HG03045 (cell line): Measurements from ENCODE around the gene KCTD19.
"Not testable (repeated sequence)": the region's sequence is repeated elsewhere in the genome, so short reads cannot be mapped to it uniquely, and the experiment has no call there.

Experiments
- ATAC-seq: cut with Tn5 transposase; IDR thresholded peaks from one replicate; pipeline ENCODE4 v1.9.1; 2021; ENCODE audit warnings: mild to moderate bottlenecking, moderate library complexity; ENCODE audit not compliant: unreplicated experiment

Gene KCTD19

DNA sequence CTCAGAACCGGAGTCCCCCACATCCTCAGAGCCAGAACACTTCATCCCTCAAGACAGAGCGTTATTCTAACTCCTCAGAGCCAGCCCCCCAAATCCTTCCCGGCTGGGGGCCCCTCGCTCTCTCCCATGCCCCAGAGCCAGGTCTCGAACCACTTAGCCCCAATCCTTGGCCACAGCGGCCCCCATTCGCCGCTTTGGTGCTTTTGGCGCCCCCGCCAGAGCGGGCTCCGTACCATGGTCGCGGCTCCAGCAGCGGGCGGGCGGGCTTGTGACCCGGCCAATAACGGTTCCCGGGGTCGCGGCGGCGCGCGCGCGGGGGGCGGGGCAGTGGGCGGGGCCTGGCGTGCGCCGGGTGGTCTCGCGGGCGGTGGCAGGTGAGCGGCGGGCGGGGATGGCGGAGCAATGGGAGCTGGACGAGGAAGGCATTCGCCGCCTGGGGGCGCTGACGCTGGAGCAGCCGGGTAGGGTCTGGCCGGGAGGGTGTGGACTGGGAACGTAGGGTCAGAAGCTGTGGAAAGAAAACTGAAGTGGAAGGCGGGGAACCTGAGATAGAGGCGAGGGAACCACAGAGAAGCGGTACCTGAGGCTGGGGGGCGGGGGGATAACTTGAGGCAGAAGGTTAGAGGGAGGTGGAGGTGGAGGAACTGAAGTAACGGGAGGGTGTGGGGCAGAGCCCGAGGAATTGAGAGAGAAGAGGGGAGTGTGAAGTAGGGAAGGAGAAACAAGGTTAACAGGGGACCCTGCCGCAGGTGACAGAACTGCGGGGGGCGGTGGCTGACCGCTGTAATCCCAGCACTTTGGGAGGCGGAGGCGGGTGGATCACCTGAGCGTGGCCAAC lies at the start of gene KCTD19, which contains the start of gene LRRC36:
Gene KCTD19, minus strand, starts transcription at position 270 of the 838 bp plus-strand sequence. Its CDS starts 34 bp downstream, at position 236.
Gene LRRC36, plus strand, starts transcription at position 344 of the 838 bp plus-strand sequence. Its CDS starts 48 bp downstream, at position 392.
- ATAC-seq, result no peak

DNA sequence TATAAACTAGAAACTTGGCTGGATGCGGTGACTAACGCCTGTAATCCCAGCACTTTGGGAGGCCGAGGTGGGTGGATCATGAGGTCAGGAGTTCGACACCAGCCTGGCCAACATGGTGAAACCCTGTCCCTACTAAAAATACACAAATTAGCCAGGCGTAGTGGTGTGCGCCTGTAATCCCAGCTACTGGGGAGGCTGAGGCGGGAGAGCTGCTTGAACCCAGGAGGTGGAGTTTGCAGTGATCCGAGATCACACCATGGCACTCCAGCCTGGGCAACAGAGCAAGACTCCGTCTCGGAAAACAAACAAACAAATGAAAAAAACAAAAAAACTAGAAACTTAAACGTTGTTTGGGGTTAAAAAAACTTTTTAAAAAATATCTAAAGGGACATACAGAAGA lies 49.5 kb upstream of the KCTD19 start:
- ATAC-seq, result not testable (repeated sequence)

GRCh38 chr16:67372664-67373063 lies 46.1 kb upstream of the KCTD19 start:
- ATAC-seq, result no peak

DNA sequence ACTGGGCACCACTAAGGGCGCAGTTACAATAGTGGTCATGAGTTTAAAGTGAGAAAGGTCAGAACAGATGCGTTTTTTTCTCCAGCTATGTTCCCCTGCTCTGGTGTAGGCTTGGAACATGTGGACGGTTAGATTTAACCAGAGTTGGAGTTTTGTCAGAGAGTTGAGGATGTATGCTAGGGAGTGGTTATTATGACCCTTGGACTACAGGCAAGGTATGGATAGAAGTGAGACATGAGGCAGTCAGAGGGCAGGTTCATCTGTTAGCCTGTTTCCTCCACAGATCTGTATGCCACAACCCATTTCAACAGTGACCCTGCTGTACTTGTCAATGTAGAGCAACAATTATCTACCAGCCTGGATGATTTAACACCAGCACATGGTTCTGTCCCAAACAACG lies 44.1 kb upstream of the KCTD19 start:
- ATAC-seq, result no peak

DNA sequence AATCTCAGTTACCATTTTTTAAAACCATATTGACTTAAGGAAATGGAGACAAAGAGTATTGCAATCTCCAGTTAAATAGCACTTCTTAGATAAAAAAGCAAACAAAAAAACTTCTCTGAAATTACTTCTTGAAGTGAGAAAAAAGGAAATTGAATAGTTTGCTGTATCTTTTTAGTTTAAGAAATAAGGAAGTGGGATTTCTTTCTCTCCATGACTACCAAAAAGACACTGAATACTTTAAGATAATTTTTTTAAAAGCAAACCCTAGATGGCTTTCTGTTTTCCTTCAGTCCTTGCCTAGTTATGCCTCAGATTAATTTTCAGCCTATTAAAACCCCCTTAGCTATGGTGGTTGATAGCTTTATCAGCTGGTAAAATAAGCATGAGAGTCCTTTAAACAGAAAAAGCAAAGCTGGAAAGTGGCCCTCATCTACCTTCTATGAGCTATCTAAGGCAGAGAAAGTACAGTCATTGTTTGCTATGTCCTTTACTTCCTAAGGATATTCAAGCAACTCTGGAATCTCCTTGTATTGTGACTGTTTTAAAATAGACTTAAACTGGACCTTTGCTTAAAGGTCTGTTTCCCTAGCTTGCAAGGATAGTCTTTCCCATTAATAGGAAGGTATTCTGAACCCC lies 38.2 kb upstream of the KCTD19 start:
- no peak for ATAC-seq

- ATAC-seq, result no peak
These were observed 34.5 kb upstream of the KCTD19 start for GRCh38 chr16:67361038-67361437.

GRCh38 chr16:67359540-67360269 lies 33.2 kb upstream of the KCTD19 start:
- not testable (repeated sequence) for ATAC-seq

DNA sequence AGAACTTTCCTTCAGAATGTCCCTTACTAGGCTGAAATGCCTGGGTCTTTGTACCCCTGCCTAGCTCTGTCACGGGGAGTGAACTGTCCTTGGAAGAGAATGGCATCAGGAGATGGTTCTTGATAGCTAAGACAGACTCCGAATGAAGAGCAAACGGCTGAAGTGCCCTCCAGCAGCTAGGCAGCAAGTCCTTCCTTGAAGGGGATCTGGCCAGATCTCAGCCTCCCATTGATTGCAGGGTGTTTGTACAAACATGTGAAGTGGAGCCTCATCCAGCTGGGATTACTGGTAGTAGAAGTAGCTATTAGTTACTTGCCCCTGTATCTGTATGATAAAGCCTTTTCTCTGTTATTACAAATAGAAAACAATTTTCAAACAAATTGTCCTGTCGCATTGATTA lies 31.0 kb upstream of the KCTD19 start:
- no peak for ATAC-seq

GRCh38 chr16:67356396-67356795 lies 29.9 kb upstream of the KCTD19 start:
- no peak for ATAC-seq

DNA sequence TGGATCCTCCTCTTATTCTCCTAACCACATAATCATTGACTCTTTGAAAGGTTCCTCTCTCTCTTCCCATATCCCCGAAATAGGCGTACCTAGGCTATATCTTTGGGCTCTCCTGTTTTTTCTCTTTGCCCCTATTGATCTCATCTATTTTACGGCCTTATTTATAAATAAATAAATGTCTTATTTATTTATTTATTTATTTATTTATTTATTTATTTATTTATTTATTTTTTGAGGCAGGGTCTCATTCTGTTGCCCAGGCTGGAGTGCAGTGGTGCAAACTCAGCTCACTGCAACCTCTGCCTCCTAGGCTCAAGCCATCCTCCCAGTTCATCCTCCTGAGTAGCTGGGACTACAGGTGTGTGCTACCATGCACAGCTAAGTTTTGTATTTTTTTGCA lies 25.9 kb upstream of the KCTD19 start:
- not testable (repeated sequence) for ATAC-seq

DNA sequence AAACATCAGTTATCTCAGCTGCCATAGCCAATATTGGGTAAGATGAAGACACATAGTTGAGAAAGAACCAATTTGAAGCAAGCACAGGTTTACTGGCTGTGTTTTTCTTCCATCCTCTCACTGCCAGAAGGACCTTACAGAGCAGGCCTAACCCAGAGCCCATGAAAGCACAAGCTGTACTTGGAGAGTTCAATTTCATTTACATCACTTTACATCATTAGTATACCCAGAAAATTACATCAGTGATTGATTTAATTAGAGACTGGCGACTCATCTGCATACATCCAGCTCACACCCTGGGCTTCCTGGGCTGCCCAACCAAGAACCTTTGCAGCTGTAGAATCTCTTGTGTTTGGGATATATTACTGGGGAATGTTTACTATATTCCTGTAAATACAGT lies 23.8 kb upstream of the KCTD19 start:
- no peak for ATAC-seq

DNA sequence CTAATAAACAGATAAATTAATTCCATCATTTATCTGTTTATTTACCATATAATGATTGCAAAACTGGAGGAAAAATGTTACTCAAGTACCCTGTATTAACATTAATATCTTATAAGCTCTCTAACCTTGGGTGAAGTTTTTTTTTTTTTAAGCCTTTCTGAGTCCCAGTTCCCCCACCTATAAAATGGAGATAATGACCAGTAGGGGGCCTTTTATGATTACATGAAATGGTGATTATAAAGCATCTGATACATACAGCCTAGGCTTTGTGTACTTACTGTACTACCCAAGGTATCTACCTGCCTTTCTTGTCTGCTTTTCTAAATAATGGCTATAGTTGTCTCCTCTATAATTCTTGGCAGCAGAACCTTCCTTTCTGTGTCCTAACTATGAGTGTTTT lies 22.6 kb upstream of the KCTD19 start:
- no peak for ATAC-seq

GRCh38 chr16:67346341-67346740 lies 19.8 kb upstream of the KCTD19 start:
- no peak for ATAC-seq

GRCh38 chr16:67345401-67345800 lies 18.9 kb upstream of the KCTD19 start:
- ATAC-seq, result no peak

- no peak for ATAC-seq
These were observed 16.1 kb upstream of the KCTD19 start for GRCh38 chr16:67342616-67343015.

- no peak for ATAC-seq
These were observed 14.7 kb upstream of the KCTD19 start for GRCh38 chr16:67341250-67341649.

DNA sequence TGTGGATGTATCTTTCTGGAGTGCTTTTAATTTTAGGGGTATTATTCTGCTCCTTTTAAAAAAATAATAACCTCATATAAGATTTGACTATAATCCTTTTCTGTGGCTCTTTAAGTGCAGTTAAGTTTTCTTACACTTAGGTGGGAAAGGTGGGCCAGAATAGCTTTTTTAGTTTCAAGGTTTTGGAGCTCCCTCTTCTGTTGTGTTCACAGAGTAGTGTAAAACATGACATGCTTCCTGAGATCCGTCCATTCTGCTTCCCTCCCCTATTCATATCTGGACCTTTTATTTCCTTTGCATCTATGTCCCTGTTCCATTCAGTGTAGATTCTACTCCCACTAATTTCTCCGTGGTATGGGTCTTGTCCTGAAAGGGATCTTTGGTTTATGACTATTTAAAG lies 12.9 kb upstream of the KCTD19 start:
- no peak for ATAC-seq

DNA sequence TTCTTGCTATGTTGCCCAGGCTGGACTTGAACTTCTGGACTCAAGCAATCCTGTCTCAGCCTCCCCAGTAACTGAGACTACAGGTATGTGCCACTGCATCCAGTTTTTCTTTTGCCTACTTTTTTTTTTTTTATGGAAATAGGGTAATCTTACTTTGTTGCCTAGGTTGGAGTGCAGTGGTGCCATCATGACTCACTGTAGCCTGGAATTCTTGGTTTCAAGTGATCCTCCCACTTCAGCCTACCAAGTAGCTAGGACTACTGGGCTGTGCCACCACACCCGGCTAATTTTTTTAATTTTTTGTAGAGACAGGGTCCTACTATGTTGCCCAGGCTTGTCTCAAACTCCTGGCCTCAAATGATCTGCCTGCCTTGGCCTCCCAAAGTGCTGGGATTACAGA lies 10.1 kb upstream of the KCTD19 start:
- no peak for ATAC-seq

DNA sequence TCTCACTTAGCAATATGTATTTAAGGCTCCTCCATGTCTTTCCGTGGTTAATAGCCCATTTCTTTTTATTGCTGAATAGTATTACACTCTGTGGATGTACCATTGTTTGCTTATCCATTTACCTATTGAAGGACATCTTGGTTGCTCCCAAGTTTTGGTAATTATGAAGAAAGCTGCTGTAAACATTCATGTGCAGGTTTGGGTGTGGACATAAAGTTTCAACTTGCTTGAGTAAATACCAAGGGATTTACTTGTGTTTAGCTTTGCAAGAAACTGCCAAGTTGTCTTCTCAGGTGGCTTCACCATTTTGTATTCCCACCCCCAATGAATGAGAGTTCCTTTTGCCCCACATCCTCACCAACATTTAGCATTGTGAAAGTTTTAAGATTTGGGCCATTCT lies 9.6 kb upstream of the KCTD19 start:
- no peak for ATAC-seq

GRCh38 chr16:67333315-67333714 lies 6.8 kb upstream of the KCTD19 start:
- ATAC-seq, result no peak

GRCh38 chr16:67329901-67330300 lies 3.4 kb upstream of the KCTD19 start:
- ATAC-seq, result no peak

DNA sequence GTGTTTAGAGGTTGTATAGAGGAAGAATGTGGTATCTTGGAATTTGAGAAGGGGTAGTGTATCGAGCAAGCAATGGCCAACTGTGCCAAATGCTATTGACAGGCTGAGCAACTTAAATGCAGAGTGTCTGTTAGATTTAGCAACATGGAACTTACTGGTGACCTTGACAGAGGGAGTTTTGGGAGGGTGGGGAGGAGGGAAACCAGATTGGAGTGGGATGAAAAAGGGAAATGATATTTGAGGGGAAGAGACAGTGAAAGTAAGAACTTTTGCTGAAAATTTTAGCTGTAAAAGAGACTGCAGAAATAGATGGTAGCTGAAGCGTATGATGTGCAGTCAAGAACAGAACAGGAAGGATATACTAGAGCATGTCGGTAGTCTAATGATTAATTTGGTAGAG lies 1.2 kb upstream of the KCTD19 start:
- ATAC-seq, result no peak
